NCI-H1417 (cell line): Measurements from ENCODE around the gene CAVIN1.
A peak's percentile ranks its signal among the peaks of the same experiment; 100 is the strongest.
"Not testable (repeated sequence)": the region's sequence is repeated elsewhere in the genome, so short reads cannot be mapped to it uniquely, and the experiment has no call there.

ENCODE experiments used
- DNase-seq, 3 experiments: peaks; one replicate each; lab custom pipeline; 2025; lab: John Stamatoyannopoulos, UW

The CAVIN1 gene, protein sequence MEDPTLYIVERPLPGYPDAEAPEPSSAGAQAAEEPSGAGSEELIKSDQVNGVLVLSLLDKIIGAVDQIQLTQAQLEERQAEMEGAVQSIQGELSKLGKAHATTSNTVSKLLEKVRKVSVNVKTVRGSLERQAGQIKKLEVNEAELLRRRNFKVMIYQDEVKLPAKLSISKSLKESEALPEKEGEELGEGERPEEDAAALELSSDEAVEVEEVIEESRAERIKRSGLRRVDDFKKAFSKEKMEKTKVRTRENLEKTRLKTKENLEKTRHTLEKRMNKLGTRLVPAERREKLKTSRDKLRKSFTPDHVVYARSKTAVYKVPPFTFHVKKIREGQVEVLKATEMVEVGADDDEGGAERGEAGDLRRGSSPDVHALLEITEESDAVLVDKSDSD

DNA sequence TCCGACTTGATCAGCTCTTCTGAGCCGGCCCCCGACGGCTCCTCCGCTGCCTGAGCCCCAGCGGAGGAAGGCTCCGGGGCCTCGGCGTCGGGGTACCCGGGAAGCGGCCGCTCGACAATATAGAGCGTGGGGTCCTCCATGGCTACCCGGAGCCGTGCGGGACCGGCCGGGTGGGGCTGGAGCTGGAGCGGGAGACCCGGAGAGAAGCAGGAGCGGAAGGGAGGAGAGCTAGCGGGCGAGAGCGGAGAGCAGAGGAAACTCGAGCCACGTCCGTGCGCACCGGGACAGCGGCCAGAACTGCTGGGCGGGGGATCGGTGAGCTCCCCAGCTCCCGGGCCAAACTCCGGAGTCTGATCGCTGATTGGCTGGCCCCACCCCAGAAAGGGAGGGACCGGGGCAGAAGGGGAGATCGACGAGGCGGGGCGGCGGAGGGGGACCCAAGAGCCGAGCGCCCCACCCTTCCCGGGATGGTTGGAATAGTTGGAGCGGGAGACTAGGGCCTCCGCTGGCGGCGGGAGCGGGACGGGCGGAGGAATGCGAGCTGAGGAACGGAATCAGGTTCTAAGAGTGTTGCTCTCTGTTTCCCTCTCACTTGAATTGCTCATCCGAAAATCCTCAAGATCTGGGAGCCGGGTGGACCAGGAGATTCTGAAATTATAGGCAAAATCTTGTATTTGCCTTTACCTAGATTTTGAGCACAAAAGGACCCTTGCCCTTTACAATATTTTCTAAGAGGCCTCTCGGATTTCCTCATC lies at the start of gene CAVIN1:
Gene CAVIN1 (minus strand): TSS at position 299 of the 755 bp plus-strand sequence. CDS start 159 bp downstream, at position 140.
- DNase-seq = peak in 1 of 3 experiments; percentile 52

DNA sequence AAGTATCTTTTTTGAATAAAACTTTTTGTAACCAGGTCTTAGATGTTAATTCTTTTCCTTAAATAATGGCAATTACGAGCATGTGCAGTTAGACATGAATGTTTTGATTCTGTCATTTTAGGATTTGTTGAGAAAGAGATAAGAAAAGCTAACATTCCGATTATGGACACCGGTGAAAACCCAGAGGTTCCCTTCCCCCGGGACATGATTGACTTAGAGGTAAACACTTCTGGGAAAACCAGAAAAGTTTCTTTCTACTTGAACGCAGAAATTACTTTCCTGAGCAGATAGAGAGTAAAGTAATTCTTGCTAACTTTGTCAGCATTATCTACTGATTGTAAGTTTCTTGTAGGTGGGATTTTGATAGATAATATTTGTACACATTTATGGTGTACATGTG lies 44.8 kb upstream of the CAVIN1 start:
- no peak for DNase-seq

DNA sequence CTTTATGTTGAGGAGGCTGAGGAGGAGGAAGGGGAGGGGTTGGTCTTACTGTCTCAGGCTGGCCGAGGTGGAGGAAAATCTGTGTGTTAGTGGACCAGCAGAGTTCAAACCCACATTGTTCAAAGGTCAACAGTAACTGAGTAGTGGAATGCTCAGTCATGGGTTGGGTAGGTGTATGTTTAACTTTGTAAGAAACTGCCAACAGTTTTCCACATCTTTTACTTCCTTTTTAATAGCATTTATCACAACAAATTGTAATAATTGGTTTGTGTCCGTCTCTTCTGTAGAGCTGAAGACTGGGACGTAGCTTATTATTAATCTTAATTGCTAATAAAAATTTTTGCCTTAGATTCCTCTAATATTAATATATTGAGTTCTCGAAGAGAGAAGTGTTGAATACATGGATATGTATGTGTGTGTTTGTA lies 40.9 kb upstream of the CAVIN1 start:
- no peak for DNase-seq

DNA sequence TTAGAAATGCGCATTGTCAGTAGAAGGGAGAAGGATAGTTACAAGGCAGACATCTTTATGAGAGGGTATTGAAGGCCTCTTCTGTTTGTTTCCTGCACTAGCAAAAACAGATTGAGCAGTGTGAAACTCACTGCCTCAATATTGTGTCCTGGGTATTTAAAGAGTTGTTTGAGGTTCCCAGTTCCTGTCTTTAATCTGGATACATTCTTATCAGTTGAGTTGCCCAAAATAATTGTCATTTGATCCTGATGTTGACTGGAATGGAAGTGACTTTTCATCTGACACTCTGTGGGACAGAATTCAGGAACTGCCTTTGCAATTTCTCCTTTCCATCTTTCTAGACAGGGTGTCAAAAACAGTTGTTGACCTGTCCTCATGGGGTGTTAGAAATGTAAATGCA lies 37.3 kb upstream of the CAVIN1 start:
- DNase-seq = no peak

DNA sequence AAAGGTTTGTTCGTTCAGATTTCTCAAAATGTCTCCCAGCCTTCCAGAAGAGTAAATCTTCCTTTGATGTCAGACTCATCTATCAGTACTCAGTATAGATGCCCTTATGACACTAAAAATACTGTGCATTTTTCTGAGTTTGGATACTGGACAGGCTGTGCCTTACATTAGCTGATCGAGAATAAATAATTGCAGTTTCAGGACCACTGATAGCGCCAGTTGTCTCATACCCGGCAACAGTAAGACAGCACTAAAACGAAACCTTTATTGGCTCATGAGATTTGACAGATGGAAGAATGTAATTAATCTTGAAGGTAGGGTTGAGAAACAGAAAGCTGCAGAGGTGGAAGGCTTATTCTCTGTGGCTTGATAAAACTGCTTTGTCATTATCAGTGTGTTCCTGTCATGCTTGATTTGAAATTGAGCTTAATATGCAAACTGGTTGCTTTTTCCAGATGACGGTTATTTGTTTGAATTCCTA lies 36.8 kb upstream of the CAVIN1 start:
- peak in 2 of 3 experiments; percentile 19 to 52 for DNase-seq

DNA sequence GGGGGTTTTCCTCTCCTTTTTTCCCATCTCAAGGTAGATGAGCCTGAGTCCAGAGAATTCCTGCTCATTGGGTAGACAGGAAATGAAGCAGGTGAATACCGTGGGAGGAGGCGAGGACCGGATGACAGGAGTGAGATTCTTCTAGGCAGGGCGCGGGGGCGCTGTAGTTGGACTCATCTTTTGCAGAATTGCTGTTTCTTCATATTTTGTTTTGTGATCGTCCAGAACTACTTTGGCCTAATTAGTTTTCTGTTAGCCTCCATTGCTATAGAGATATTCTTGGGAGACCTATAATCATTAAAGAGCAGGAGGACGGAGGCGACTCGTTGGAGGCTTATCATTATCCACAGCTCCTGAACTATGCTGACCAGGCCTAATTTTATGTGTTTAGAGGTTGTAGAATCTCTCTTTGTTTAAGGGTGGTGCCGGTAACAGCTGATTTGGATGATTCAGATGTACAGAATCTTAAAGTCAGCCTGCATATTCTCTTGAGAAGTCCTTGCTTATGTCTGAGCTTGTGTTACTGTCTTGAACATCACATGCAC lies 36.3 kb upstream of the CAVIN1 start:
- DNase-seq = peak; percentile 24 to 75 (median 55)

DNA sequence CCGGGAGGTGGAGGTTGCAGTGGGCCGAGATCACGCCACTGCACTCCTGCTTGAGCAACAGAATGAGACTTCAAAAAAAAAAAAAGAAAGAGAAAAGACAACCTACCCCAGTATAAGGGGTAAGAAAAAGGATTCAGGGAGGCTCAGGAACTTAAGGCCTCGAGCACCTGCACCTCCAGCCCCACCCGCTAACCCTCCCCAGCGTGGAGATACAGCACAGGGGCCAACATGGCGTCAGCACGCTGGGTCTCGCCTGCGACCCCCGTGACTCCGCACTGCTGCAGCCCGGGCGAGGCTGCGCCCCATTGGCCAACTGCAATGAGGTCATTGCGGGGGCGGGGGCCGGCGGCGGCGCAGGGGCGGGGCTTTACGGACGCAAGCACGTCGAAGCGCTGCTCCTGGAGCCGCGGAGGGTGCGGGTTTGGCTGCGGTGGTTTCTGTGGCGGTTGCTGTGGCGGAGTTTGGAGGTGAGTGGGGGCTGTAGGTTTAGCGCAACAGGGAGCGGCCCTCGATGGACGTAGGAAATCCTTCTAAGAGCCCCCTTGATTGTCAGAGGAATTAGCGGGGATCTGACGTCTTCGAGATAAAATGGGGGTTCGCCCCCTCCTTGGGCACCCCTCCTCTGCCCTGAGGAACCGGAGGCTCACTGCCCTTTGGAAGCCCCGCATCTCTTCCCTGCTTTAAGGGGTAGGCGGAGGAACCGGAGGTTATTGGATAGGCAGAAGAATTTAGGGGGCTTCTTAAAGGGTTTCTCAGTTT lies 35.6 kb upstream of the CAVIN1 start, which contains the start of gene ATP6V0A1:
Gene ATP6V0A1 (plus strand): TSS at position 382 of the 759 bp plus-strand sequence. CDS start 2,017 bp downstream, outside the sequence.
- peak; percentile 89 to 94 (median 90) for DNase-seq

DNA sequence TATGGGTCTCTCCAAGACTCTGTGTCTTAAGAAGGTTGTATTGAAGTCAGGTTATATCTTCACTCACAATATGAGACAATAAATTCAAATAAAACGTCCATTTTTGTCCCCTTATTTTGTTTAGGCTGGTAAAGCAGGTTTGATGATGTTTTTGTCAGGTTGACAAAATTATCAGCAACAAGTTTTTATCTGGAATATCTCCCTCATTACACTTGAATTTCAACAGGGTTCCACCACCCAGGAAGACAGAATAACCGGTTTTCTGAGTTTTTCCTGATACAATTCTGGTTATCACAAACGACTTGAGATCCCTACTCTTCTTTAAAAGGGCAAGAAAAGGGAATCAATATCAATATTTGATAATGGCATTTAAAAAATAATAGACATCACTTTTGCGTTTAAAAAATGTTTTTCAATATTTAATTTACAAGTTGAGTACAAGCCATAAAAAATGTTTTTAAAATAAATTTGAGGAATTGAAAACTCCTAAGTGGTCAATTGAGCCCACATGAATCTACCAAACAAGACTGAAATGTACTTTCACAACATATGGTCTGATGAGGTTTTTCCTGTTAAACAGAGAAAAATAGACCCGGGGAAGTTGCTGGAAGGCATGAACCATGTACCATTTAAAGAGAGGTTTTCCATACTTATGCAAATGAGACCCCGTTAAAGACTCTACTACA lies 34.2 kb upstream of the CAVIN1 start:
- DNase-seq = no peak

DNA sequence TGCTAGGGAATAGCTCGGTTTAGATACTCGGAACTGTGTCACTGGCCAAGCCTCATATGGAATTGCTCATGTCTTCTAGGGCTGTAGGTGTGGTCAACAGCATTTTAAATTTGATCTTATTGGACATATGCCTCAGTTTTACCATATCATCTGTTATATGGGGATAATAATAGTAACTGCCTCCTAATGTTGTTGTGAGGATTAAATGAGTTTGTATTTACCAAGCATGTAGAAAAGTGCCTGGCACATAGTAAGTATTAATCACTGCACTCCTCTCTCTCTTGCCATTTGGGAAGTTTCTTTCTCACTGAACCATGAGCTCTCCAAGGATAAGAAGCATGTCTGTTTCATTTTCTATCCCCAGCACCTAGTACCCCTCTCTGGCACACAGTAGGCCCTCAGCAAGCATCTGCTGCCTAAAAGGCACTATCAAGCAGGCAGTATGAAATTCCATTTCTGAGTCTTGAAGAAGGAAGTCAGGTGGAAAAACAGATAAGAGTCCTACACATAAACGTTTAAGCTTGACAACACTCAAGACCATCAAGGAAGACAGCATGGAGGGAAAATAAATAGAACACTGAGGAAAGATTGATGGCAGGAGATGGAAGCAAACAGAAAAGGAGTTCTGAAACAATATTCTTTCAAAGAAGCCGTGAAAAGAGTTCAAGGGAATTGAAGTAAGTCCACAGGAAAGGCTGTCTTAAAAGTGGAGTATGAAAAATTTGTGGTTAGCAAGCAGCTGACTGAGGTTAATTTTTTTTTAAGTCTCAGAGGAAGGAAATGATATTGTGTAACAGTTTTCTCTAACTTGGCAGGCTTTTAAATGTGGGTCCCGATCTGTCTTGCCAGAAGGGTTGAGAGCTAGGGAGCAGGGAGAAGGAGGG lies 33.4 kb upstream of the CAVIN1 start:
- DNase-seq = no peak

DNA sequence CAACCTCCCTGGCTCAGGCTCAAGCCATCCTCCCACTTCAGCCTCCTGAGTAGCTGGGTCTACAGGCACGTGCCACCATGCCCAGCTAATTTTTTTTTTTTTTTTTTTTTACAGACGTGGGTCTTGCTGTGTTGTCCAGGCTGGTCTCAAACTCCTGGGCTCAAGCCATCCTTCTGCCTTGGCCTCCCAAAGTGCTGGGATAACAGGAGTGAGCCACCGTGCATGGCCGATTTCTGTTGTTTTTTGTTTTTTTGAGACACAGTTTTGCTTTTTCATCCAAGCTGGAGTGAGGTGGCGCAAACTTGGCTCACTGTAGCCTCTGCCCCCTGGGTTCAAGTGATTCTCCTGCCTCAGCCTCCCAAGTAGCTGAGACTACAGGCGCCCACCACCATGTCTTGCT lies 31.9 kb upstream of the CAVIN1 start:
- not testable (repeated sequence) for DNase-seq

DNA sequence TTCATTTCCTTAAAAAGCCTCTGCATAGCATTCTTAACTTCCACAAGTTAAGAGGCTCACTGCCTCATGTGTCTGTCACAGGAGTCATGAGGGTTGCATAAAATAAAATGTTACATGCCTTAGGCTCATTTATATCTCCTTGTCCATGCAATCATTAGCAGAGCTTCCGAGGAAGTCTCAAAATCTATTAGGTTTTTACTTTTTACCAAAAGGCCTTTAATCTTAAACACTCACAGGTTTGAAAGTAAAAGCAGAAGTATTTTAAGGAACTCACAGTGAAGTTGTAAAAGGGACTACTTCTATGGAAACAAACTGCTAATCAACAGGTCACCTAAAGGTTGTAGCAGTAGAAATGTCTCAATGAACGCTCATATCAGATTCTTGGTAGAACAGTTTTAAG lies 30.4 kb upstream of the CAVIN1 start:
- no peak for DNase-seq

DNA sequence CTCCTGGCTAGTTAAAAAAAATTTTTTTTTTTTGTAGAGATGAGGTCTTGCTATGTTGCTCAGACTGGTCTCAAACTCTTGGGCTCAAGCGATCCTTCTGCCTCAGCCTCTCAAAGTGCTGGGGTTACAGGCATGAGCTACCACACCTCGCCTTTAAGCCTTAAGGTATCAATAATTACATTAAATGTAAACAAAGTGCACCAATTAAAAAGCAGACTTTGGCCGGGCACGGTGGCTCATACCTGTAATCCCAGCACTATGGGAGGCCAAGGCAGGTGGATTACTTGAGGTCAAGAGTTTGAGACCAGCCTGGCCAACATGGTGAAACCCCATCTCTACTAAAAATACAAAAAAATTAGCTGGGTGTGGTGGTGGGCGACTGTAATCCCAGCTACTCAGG lies 28.2 kb upstream of the CAVIN1 start:
- not testable (repeated sequence) for DNase-seq

DNA sequence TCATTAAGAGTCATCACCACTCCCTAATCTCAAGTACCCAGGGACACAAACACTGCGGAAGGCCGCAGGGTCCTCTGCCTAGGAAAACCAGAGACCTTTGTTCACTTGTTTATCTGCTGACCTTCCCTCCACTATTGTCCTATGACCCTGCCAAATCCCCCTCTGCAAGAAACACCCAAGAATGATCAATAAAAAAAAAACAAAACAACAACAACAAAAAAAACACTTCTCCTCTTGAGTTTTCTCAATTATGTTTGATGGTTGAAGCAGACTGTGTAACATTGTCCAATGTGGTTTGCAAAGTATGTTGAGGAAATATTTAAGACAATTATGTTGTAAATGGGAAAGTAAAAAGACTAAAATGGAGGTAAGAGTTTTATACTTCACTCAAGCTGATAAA lies 26.8 kb upstream of the CAVIN1 start:
- not testable (repeated sequence) for DNase-seq

DNA sequence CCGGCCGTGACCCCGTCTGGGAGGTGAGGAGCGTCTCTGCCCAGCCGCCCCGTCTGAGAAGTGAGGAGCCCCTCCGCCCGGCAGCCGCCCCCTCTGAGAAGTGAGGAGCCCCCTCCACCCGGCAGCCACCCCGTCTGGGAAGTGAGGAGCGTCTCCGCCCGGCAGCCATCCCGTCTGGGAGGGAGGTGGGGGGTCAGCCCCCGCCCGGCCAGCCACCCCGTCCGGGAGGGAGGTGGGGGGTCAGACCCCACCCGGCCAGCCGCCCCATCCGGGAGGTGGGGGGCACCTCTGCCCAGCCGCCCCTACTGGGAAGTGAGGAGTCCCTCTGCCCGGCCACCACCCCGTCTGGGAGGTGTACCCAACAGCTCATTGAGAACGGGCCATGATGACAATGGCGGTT lies 26.1 kb upstream of the CAVIN1 start:
- not testable (repeated sequence) for DNase-seq

DNA sequence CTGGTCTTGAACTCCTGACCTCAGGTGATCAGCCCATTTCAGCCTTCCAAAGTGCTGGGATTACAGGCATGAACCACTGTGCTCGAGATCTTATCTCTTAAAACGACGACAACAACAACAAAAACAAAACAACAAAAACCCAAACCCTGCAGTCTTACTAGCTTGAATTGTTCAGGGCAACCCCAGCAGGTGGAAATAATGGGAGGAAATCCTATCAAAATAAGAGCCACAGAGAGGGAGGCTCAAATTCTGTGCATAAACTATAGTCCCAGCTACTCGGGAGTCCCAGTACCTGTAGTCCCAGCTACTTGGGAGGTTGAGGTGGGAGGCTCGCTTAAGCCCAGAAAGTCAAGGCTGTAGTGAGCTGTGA lies 19.1 kb upstream of the CAVIN1 start:
- no peak for DNase-seq

DNA sequence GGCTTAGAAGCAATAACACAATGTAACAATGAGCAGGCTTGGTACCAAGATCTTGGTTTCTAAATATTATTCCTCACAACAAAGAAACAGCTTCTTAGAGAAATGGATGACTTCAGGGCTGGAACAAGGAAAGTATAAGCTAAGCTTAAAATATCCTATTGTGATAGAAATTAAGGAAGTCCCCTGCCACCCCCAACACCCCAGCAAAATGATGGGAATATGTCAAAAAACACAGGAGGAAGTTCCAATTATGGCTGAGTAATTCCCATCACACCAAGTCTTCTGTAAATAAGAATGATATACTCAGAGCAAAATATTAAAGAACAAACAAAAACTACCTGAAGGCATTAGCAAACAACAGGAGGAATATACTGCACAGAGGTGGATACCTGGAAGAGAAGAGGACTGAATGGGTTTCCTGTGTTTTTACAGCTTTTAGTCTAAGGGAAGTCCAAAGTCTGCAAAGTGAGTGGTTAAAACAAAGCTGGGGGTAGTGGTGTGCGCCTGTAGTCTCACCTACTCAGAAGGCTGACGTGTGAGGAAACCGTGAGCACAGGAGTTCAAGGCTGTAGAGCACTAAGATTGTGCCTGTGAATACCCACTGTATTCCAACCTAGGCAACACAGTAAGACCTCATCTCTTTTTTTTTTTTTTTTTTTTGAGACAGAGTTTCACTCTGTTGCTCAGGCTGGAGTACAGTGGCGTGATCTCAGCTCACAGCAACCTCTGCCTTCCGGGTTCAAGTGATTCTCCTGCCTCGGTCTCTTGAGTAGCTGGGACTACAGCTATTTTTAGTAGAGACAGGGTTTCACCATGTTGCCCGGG lies 18.5 kb upstream of the CAVIN1 start:
- DNase-seq = no peak

DNA sequence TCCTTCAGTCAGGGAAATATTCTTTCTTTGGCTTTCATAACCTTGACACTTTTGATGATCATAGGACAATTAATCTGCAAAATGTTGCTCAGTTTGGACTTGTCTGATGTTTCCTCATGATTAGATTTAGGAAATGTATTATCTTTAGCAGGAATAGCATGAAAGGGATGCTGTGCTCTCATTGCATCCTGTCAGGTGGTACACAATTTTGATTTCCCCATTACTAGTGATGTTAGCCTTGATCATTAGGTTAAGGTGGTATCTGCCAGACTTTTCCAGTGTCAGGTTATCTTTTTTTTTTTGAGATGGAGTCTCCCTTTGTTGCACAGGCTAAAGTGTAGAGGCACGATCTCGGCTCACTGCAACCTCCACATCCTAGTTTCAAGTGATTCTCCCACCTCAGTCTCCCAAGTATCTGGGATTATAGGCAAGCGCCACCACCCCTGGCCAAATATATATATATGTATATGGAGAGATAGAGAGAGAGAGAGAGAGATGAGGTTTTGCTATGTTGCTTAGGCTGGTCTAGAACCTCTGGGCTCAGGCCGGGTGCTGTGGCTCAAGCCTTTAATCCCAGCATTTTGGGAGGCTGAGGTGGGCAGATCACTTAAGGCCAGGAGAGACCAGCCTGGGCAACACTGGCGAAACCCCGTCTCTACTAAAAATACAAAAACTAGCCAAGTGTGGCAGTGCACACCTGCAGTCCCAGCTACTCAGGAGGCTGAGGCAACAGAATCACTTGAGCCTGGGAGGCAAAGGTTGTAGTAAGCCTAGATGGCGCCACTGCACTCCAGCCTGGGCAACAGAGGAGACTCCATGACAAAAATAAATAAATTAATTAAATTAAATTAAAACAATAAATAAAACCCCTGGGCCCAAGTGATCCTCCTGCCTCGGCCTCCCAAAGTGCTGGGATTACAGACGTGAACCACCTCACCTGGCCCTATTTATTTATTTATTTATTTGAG lies 15.8 kb upstream of the CAVIN1 start:
- peak in 1 of 3 experiments; percentile 23 for DNase-seq

DNA sequence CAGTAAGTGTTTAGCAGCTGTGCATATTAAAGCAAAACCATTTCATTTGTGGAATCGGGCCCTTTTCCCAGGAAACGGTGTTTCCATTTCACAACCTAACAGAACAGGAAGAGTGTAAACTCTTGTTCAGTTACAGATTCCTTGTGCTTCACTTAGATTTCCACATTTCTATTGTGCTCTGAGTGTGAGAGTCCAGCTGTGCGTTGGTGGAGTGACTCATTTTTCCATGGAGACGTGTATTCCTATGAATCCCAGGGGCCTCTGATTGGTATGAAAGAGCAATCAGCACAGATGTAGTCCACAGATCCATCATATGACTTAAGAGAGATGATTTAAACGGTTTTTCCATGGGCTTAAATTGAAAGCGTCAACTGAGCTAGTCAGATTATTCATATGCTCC lies 13.3 kb upstream of the CAVIN1 start:
- DNase-seq = peak in 1 of 3 experiments; percentile 35
